Measurements from ENCODE around the gene SVIL.

DNA sequence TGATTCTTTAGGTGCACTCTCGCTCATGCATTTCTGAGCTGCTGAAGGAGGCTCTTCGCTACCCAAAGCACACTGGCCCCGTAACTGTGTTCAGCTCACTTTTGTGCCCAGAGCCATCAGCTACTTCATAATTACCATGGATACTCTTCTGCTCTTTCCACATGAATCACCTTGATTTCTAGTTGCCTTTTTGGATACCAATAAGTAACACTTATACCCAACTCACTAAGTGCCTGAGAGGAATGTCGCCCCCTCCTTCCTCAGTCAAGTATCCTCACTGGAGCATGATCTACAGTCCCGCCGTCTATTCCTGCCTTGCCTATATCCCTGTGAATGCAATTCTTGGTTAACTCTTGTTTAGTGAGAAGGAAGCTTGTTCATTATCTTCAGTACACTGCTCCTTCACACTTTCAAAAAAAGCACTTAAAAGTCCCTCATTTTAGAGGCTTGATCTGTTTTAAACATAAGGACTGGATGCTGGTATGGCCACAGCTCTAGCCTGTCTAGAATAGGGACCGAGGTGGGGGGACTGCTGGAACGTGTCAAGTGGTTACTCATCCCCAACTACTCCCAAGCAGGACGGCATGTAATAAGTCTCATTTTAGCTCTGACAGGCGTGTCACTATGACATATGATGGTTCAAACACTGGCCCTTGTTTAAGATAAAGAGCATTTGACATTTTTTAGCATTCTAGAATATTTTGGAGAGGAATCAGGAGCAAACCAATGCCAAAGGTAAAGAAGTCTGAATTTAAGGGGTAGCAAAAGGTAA is 23.7 kb downstream of the SVIL start:
- TF ChIP-seq POLR2A (IDR thresholded peaks at IDR 0.05) (no peak), POLR2AphosphoS5 (IDR thresholded peaks at IDR 0.05) (no peak), EP300 (IDR thresholded peaks at IDR 0.05) (no peak)
- TF ChIP-seq, protein P1, sequence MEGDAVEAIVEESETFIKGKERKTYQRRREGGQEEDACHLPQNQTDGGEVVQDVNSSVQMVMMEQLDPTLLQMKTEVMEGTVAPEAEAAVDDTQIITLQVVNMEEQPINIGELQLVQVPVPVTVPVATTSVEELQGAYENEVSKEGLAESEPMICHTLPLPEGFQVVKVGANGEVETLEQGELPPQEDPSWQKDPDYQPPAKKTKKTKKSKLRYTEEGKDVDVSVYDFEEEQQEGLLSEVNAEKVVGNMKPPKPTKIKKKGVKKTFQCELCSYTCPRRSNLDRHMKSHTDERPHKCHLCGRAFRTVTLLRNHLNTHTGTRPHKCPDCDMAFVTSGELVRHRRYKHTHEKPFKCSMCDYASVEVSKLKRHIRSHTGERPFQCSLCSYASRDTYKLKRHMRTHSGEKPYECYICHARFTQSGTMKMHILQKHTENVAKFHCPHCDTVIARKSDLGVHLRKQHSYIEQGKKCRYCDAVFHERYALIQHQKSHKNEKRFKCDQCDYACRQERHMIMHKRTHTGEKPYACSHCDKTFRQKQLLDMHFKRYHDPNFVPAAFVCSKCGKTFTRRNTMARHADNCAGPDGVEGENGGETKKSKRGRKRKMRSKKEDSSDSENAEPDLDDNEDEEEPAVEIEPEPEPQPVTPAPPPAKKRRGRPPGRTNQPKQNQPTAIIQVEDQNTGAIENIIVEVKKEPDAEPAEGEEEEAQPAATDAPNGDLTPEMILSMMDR (IDR thresholded peaks at IDR 0.05): no peak
